H9 (cell line): ENCODE results near the gene NFIX. TPM values are rescaled to one million over a fixed set of nuclear protein-coding genes. Genes with fewer than 3 reads are reported as not detected.

Experiments used
- DNase-seq: peaks from one replicate; pipeline ENCODE4 v3.0.0-alpha.2; 2017
- H2AFZ ChIP-seq: one replicate; pipeline ENCODE4 v1.6.1; 2013; ENCODE audit warnings: mild to moderate bottlenecking, low read length, control low read depth, moderate library complexity
- H2AK5ac ChIP-seq: 2 replicates; pipeline ENCODE4 v1.6.1; 2013; ENCODE audit warnings: low read length, control low read depth, mixed read lengths; ENCODE audit not compliant: insufficient read length
- H2BK120ac ChIP-seq: one replicate; pipeline ENCODE4 v1.6.1; 2013; ENCODE audit warnings: low read depth, mild to moderate bottlenecking, low read length, control low read depth, inconsistent platforms; ENCODE audit not compliant: poor library complexity, severe bottlenecking
- H2BK12ac ChIP-seq: 2 replicates; pipeline ENCODE4 v1.6.1; 2013; ENCODE audit warnings: low read length, control low read depth, mixed read lengths, low read depth; ENCODE audit not compliant: insufficient read length
- H2BK15ac ChIP-seq: 2 replicates; pipeline ENCODE4 v1.6.1; 2013; ENCODE audit warnings: low read depth, low read length, control low read depth
- H2BK20ac ChIP-seq: one replicate; pipeline ENCODE4 v1.6.1; 2013; ENCODE audit warnings: low read depth, mild to moderate bottlenecking, low read length, control low read depth, inconsistent platforms; ENCODE audit not compliant: poor library complexity, severe bottlenecking
- H2BK5ac ChIP-seq: 2 replicates; pipeline ENCODE4 v1.6.1; 2013; ENCODE audit warnings: low read length, control low read depth, mixed read lengths; ENCODE audit not compliant: insufficient read length
- H3K14ac ChIP-seq: 2 replicates; pipeline ENCODE4 v1.6.1; 2013; ENCODE audit warnings: low read length, control low read depth; ENCODE audit not compliant: insufficient read depth
- H3K18ac ChIP-seq: 2 replicates; pipeline ENCODE4 v1.6.1; 2013; ENCODE audit warnings: low read depth, mild to moderate bottlenecking, mixed read lengths, low read length, control low read depth; ENCODE audit not compliant: insufficient read length
- H3K23ac ChIP-seq: 2 replicates; pipeline ENCODE4 v1.6.1; 2013; ENCODE audit warnings: low read length, control low read depth, mixed read lengths, low read depth; ENCODE audit not compliant: insufficient read length
- H3K23me2 ChIP-seq: 2 replicates; pipeline ENCODE4 v1.6.1; 2013; ENCODE audit warnings: low read depth, mild to moderate bottlenecking, mixed read lengths, low read length, control low read depth; ENCODE audit not compliant: insufficient read length, poor library complexity, severe bottlenecking
- H3K27ac ChIP-seq: 2 replicates; pipeline ENCODE4 v1.5.1; 2013; ENCODE audit warnings: low read length, control low read depth, mixed read lengths, low read depth; ENCODE audit not compliant: insufficient read length
- H3K27me3 ChIP-seq: 2 replicates; pipeline ENCODE4 v1.6.1; 2013; ENCODE audit warnings: low read length, control low read depth, inconsistent platforms; ENCODE audit not compliant: insufficient read depth
- H3K4ac ChIP-seq: 2 replicates; pipeline ENCODE4 v1.6.1; 2013; ENCODE audit warnings: low read depth, mild to moderate bottlenecking, control low read depth, inconsistent platforms, low read length, moderate library complexity
- H3K4me1 ChIP-seq: 2 replicates; pipeline ENCODE4 v1.6.1; 2013; ENCODE audit warnings: low read length, control low read depth, inconsistent platforms; ENCODE audit not compliant: insufficient read depth
- H3K4me2 ChIP-seq: 2 replicates; pipeline ENCODE4 v1.6.1; 2013; ENCODE audit warnings: low read length, control low read depth, mixed read lengths; ENCODE audit not compliant: insufficient read length, insufficient read depth
- H3K56ac ChIP-seq: 2 replicates; pipeline ENCODE4 v1.6.1; 2013; ENCODE audit warnings: low read depth, mild to moderate bottlenecking, mixed read lengths, low read length, control low read depth; ENCODE audit not compliant: insufficient read length
- H3K79me1 ChIP-seq: 2 replicates; pipeline ENCODE4 v1.6.1; 2013; ENCODE audit warnings: low read depth, mild to moderate bottlenecking, moderate library complexity, low read length, control low read depth, inconsistent platforms; ENCODE audit not compliant: insufficient read depth, poor library complexity, severe bottlenecking
- H3K79me2 ChIP-seq: 2 replicates; pipeline ENCODE4 v1.6.1; 2013; ENCODE audit warnings: low read length, control low read depth, inconsistent platforms; ENCODE audit not compliant: insufficient read depth
- H3K9ac ChIP-seq: 2 replicates; pipeline ENCODE4 v1.6.1; 2013; ENCODE audit warnings: low read length, control low read depth, mixed read lengths; ENCODE audit not compliant: insufficient read length; ENCODE audit errors: extremely low read depth
- H3K9me3 ChIP-seq: one replicate; pipeline ENCODE4 v1.6.1; 2013; ENCODE audit warnings: low read depth, low read length, inconsistent platforms; ENCODE audit not compliant: control insufficient read depth
- H3T11ph ChIP-seq: one replicate; pipeline ENCODE4 v1.6.1; 2013; ENCODE audit warnings: mild to moderate bottlenecking, low read length, control low read depth, inconsistent platforms
- H4K20me1 ChIP-seq: one replicate; pipeline ENCODE4 v1.6.1; 2013; ENCODE audit not compliant: control insufficient read depth, insufficient read length, insufficient read depth
- H4K5ac ChIP-seq: 2 replicates; pipeline ENCODE4 v1.6.1; 2013; ENCODE audit warnings: low read depth, mild to moderate bottlenecking, mixed read lengths, low read length, control low read depth; ENCODE audit not compliant: insufficient read length
- H4K8ac ChIP-seq: replicated peaks from 2 replicates; pipeline ENCODE4 v1.6.1; 2013; ENCODE audit warnings: low read length, control low read depth, mixed read lengths, low read depth; ENCODE audit not compliant: insufficient read length
- H4K91ac ChIP-seq: 2 replicates; pipeline ENCODE4 v1.6.1; 2013; ENCODE audit warnings: low read depth, mild to moderate bottlenecking, moderate library complexity, mixed read lengths, low read length, control low read depth; ENCODE audit not compliant: insufficient read length
- H3K27ac Mint-ChIP-seq, 3 experiments: 2 replicates in 2 of 3; 3 replicates in 1 of 3; pipeline ENCODE4 v1.8.0; 2020 to 2021; ENCODE audit warnings: mixed read lengths in 3 of 3, mild to moderate bottlenecking in 1 of 3, moderate library complexity in 1 of 3
- H3K27me3 Mint-ChIP-seq: 2 replicates; pipeline ENCODE4 v1.8.0; 2021; ENCODE audit warnings: low read depth, mild to moderate bottlenecking, moderate library complexity, mixed read lengths
- H3K36me3 Mint-ChIP-seq, 3 experiments: 2 replicates in 2 of 3; 3 replicates in 1 of 3; pipeline ENCODE4 v1.8.0; 2020 to 2021; ENCODE audit warnings: low read depth in 3 of 3, mixed read lengths in 3 of 3; ENCODE audit not compliant: insufficient read depth in 1 of 3
- H3K4me1 Mint-ChIP-seq, 2 experiments: 2 replicates each; pipeline ENCODE4 v1.8.0; 2020; ENCODE audit warnings: mixed read lengths in 2 of 2
- H3K4me3 Mint-ChIP-seq, 2 experiments: 2 replicates in 1 of 2; 3 replicates in 1 of 2; pipeline ENCODE4 v1.8.0; 2020 to 2021; ENCODE audit warnings: mild to moderate bottlenecking in 2 of 2, mixed read lengths in 2 of 2, moderate library complexity in 1 of 2
- H3K9me3 Mint-ChIP-seq, 2 experiments: 2 replicates in 1 of 2; 3 replicates in 1 of 2; pipeline ENCODE4 v1.8.0; 2020; ENCODE audit warnings: mild to moderate bottlenecking in 2 of 2, mixed read lengths in 2 of 2, moderate library complexity in 1 of 2
- WGBS: extraction: QIAGEN DNeasy Blood & Tissue Kit; methylation state at CpG from one replicate; pipeline ENCODE4 v1.1.7; 2013; ENCODE audit warnings: missing lambda C conversion rate, low lambda C conversion rate, mixed read lengths; ENCODE audit not compliant: insufficient read length; ENCODE audit errors: extremely low coverage; 5-methylcytosine and 5-hydroxymethylcytosine counted together
- total RNA-seq: library from RNA; stranded (reverse); gene quantifications from 2 replicates; pipeline ENCODE4 v1.2.1, GENCODE V29; 2021
- TF ChIP-seq, protein P1 (sequence below): fragments of 200-600 bp; sonication (generic); conservative IDR thresholded peaks from 3 replicates; pipeline ENCODE4 v1.8.0; 2021; ENCODE audit warnings: antibody characterized with exemption, mild to moderate bottlenecking

The NFIX gene
- total RNA-seq, 1 experiment from 2014 or later = 0.31 TPM

- Histone ChIP-seq H3K4ac (no peak overlapping the region), H3K4me1 (no peaks in the 10 kb centered on the region), H2BK20ac (no peak overlapping the region), H3K27ac (no peak overlapping the region), H3K23ac (no peak overlapping the region), H3K4me2 (peak overlapping the region; percentile 43), H3T11ph (no peak overlapping the region), H3K56ac (no peak overlapping the region), H3K79me1 (no peaks in the 10 kb centered on the region), H3K27me3 (peaks cover 74% of the 10 kb centered on the region), H4K8ac (no peak overlapping the region), H2BK12ac (no peak overlapping the region), H2BK5ac (no peak overlapping the region), H3K9me3 (no peaks in the 10 kb centered on the region), H3K14ac (no peak overlapping the region), H4K20me1 (peaks cover 2% of the 10 kb centered on the region), H3K9ac (no peak overlapping the region), H3K79me2 (no peaks in the 10 kb centered on the region), H3K18ac (no peak overlapping the region), H3K23me2 (peaks cover 7% of the 10 kb centered on the region), H2BK120ac (no peak overlapping the region), H4K5ac (no peak overlapping the region), H2BK15ac (no peak overlapping the region), H4K91ac (no peak overlapping the region), H2AFZ (no peak overlapping the region), H2AK5ac (no peak overlapping the region)
- DNase-seq = peak; percentile 71
- no peaks in the 10 kb centered on the region for H3K36me3 Mint-ChIP-seq
- no peak overlapping the region; a peak in 1 of 7 replicates for H3K27ac Mint-ChIP-seq
- H3K27me3 Mint-ChIP-seq = peaks cover 100% of the 10 kb centered on the region
- no CpG with 5 or more reads among the region's 48 CpGs for WGBS
- H3K4me1 Mint-ChIP-seq = peaks cover 22 to 55% of the 10 kb centered on the region in 2 experiments
- peaks cover 3 to 15% of the 10 kb centered on the region in 2 experiments; a peak in 2 of 5 replicates for H3K9me3 Mint-ChIP-seq
- H3K4me3 Mint-ChIP-seq = peak overlapping the region in 1 of 2 experiments; percentile 67; a peak in 3 of 5 replicates
- TF ChIP-seq, protein P1, sequence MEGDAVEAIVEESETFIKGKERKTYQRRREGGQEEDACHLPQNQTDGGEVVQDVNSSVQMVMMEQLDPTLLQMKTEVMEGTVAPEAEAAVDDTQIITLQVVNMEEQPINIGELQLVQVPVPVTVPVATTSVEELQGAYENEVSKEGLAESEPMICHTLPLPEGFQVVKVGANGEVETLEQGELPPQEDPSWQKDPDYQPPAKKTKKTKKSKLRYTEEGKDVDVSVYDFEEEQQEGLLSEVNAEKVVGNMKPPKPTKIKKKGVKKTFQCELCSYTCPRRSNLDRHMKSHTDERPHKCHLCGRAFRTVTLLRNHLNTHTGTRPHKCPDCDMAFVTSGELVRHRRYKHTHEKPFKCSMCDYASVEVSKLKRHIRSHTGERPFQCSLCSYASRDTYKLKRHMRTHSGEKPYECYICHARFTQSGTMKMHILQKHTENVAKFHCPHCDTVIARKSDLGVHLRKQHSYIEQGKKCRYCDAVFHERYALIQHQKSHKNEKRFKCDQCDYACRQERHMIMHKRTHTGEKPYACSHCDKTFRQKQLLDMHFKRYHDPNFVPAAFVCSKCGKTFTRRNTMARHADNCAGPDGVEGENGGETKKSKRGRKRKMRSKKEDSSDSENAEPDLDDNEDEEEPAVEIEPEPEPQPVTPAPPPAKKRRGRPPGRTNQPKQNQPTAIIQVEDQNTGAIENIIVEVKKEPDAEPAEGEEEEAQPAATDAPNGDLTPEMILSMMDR = no peak
Measured at GRCh38 chr19:13024951-13025697, 29.8 kb downstream of the NFIX start.
